ENCODE data around the gene CRYGD. TPM values are rescaled to one million over a fixed set of nuclear protein-coding genes. Genes with fewer than 3 reads are reported as not detected.

CRYGD gene
- total RNA-seq, 1 donor from 2014 or later = not detected

GRCh38 chr2:208150956-208151355 lies 26.6 kb upstream of the CRYGD start:
- H3K4me3 Mint-ChIP-seq = no peak overlapping the region
- no peak for DNase-seq (ENCODE audit: extremely low spot score, unreplicated experiment)
- no peak overlapping the region for H3K27ac Mint-ChIP-seq
- TF ChIP-seq, protein P1, sequence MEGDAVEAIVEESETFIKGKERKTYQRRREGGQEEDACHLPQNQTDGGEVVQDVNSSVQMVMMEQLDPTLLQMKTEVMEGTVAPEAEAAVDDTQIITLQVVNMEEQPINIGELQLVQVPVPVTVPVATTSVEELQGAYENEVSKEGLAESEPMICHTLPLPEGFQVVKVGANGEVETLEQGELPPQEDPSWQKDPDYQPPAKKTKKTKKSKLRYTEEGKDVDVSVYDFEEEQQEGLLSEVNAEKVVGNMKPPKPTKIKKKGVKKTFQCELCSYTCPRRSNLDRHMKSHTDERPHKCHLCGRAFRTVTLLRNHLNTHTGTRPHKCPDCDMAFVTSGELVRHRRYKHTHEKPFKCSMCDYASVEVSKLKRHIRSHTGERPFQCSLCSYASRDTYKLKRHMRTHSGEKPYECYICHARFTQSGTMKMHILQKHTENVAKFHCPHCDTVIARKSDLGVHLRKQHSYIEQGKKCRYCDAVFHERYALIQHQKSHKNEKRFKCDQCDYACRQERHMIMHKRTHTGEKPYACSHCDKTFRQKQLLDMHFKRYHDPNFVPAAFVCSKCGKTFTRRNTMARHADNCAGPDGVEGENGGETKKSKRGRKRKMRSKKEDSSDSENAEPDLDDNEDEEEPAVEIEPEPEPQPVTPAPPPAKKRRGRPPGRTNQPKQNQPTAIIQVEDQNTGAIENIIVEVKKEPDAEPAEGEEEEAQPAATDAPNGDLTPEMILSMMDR (conservative IDR thresholded peaks at IDR 0.05) = no peak
- no peaks in the 10 kb centered on the region for H3K27me3 Mint-ChIP-seq
- no peaks in the 10 kb centered on the region for H3K9me3 Mint-ChIP-seq
- no peaks in the 10 kb centered on the region for H3K36me3 Mint-ChIP-seq
- no peaks in the 10 kb centered on the region for H3K4me1 Mint-ChIP-seq (ENCODE audit: unreplicated experiment)

DNA sequence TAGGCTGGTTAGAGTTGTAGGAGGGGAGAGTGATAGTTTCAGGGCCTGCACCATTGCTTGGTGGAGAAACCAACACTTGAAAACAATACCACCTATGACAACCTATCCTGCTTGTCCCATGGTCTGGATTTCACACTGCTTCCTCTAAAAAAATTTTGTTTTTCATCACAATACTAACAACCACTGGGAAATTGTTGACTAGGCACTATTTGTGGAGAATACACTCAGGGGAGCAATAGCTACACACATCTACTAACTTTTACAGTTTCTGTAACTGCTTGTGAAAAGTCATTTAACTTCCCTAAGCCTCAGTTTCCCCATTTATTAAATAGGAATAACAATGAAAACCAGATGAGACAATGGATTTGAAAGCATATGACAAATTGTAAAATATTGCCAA lies 25.8 kb upstream of the CRYGD start:
- TF ChIP-seq, protein P1 (conservative IDR thresholded peaks at IDR 0.05) = no peak

DNA sequence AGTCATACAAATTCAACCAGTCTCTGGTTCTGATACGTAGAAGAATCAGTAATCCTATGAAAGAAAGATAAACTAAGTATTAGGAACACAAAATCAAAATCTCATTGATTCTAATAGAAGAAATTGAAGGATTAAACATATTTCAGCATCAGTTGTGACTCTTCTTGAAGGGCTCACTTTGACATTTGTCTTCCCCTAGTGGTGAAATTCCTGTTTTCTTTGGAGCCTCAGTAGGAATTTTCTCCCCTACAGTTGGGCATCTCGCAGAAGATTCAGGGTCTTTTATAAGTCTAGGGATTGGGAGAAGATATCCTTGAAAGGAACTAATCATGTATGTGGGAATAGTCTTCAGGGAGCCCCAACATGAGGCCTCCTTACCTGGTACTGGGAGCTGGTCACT lies 24.5 kb upstream of the CRYGD start:
- Mint-ChIP-seq H3K27ac (no peak overlapping the region), H3K9me3 (no peaks in the 10 kb centered on the region)
- TF ChIP-seq, protein P1 (conservative IDR thresholded peaks at IDR 0.05) = peak; percentile 58

More for the DNA sequence above, 25.8 kb upstream of the CRYGD start:
- H3K4me1 Mint-ChIP-seq (ENCODE audit: unreplicated experiment) = no peaks in the 10 kb centered on the region
- H3K27ac Mint-ChIP-seq = no peak overlapping the region
- DNase-seq (ENCODE audit: extremely low spot score, unreplicated experiment) = no peak
- no peak overlapping the region for H3K4me3 Mint-ChIP-seq
- no peaks in the 10 kb centered on the region for H3K9me3 Mint-ChIP-seq
- no peaks in the 10 kb centered on the region for H3K36me3 Mint-ChIP-seq
- no peaks in the 10 kb centered on the region for H3K27me3 Mint-ChIP-seq

GRCh38 chr2:208147759-208148158 lies 23.4 kb upstream of the CRYGD start:
- Mint-ChIP-seq H3K4me3 (no peak overlapping the region), H3K36me3 (no peaks in the 10 kb centered on the region), H3K27ac (no peak overlapping the region), H3K4me1 (ENCODE audit: unreplicated experiment) (peaks cover 7% of the 10 kb centered on the region), H3K27me3 (no peaks in the 10 kb centered on the region), H3K9me3 (no peaks in the 10 kb centered on the region)
- TF ChIP-seq, protein P1 (conservative IDR thresholded peaks at IDR 0.05) = no peak
- DNase-seq (ENCODE audit: extremely low spot score, unreplicated experiment) = no peak

More for the DNA sequence above, 24.5 kb upstream of the CRYGD start:
- Mint-ChIP-seq H3K27me3 (no peaks in the 10 kb centered on the region), H3K4me1 (ENCODE audit: unreplicated experiment) (no peaks in the 10 kb centered on the region), H3K4me3 (no peak overlapping the region), H3K36me3 (no peaks in the 10 kb centered on the region)
- no peak for DNase-seq (ENCODE audit: extremely low spot score, unreplicated experiment)

- Mint-ChIP-seq H3K9me3 (no peaks in the 10 kb centered on the region), H3K4me3 (no peak overlapping the region), H3K36me3 (no peaks in the 10 kb centered on the region), H3K27ac (no peak overlapping the region), H3K27me3 (no peaks in the 10 kb centered on the region), H3K4me1 (ENCODE audit: unreplicated experiment) (peaks cover 11% of the 10 kb centered on the region)
- DNase-seq (ENCODE audit: extremely low spot score, unreplicated experiment) = no peak
- TF ChIP-seq, protein P1 (conservative IDR thresholded peaks at IDR 0.05) = no peak
Observed at GRCh38 chr2:208147008-208147407, 22.7 kb upstream of the CRYGD start.

- TF ChIP-seq, protein P1 (conservative IDR thresholded peaks at IDR 0.05) = no peak
- no peak within 1 kb of the TSS for H3K27ac Mint-ChIP-seq
Observed at GRCh38 chr2:208146006-208146405, 21.7 kb upstream of the CRYGD start, which contains the start of gene CRYGB. TSS of gene CRYGB (minus strand) at chr2:208146158. CDS start at chr2:208146120, 38 bp downstream.

More at GRCh38 chr2:208146006-208146405, 21.7 kb upstream of the CRYGD start, which contains the start of gene CRYGB:
- Mint-ChIP-seq H3K4me1 (ENCODE audit: unreplicated experiment) (peaks cover 11% of the 10 kb centered on the region), H3K27me3 (no peaks in the 10 kb centered on the region), H3K4me3 (no peak within 1 kb of the TSS), H3K9me3 (no peaks in the 10 kb centered on the region), H3K36me3 (no peaks in the 10 kb centered on the region)
- no peak for DNase-seq (ENCODE audit: extremely low spot score, unreplicated experiment)

All from type B pancreatic cell (in vitro differentiated cells).